ENCODE data around the gene ADAMTS15. TPM values are rescaled to one million over a fixed set of nuclear protein-coding genes. Genes with fewer than 3 reads are reported as not detected.
A peak's percentile ranks its signal among the peaks of the same experiment; 100 is the strongest.

The ADAMTS15 gene
- total and polyA plus RNA-seq, 2 of the 4 experiments (the other 2 are of a cell fraction): 3.0 to 5.0 TPM

DNA sequence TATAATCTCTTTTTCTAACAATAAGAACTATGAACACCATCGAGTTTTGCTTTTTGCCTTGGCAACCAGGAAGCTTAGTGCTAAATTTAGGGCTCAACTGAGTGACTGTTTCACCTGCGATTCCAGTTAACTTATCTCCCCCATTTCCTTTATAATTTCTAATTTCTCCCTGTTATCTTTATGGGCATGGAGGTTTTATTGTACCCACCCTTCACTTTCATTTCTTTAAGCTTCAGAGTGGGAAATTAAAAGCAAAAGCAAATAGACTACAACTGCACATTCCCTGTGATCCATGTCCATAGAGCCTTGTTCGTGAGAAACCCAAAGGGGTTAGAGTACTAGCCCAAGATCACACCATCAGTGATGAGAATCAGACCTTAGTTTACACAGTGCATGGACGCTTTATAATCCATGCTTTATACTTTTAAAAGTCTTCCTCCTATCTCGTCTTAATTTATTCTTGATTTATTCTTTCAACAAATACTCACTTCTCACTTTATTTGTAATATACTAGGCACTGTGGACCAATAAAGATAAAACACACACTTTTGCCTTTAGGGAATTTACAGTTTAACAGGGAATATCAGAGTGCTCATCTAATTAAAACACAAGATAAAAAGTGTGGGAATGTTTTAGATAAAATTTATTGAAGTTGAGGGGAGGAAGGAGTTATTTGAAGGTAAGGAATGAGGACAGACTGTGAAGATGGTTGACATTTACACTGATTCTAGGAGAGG, 40.6 kb downstream of the ADAMTS15 start:
- peak overlapping the region; percentile 80; the same call in 1 of the 2 replicates for H3K18ac ChIP-seq (ENCODE audit: low read depth, low read length)
- peaks cover 15% of the 10 kb centered on the region for H3K4me1 ChIP-seq (ENCODE audit: control insufficient read depth, insufficient read depth, low read length)
- 0 out of 2 replicates have a peak overlapping the region, but pooled peaks have one; percentile 37 for H2AK5ac ChIP-seq (ENCODE audit: low read depth, low read length)
- 0 out of 2 replicates have a peak overlapping the region, but pooled peaks have one; percentile 10 for H3K23ac ChIP-seq (ENCODE audit: low read depth, low read length)
- H4K8ac ChIP-seq (ENCODE audit: low read depth in 2 of 2, low read length in 2 of 2): peak overlapping the region; percentile 72 to 88; a peak in 3 of 4 replicates
- H2BK5ac ChIP-seq (ENCODE audit: low read depth, low read length, poor library complexity, severe bottlenecking): peak overlapping the region; percentile 41
- peak overlapping the region; percentile 77 for H2BK120ac ChIP-seq (ENCODE audit: low read depth, low read length)
- TF ChIP-seq NFE2L2 (IDR thresholded peaks at IDR 0.05; ENCODE audit: low read depth, low read length): no peak
- no peak for TF ChIP-seq MXI1 (IDR thresholded peaks at IDR 0.05; ENCODE audit: borderline replicate concordance, low read depth, low read length)
- no peak for TF ChIP-seq BHLHE40 (IDR thresholded peaks at IDR 0.05; ENCODE audit: low read depth, low read length)
- TF ChIP-seq CHD1 (IDR thresholded peaks at IDR 0.05; ENCODE audit: low read depth, low read length): no peak
- TF ChIP-seq RFX5 (IDR thresholded peaks at IDR 0.05; ENCODE audit: low read depth, low read length): no peak
- no peak for TF ChIP-seq POLR2A (IDR thresholded peaks at IDR 0.05; ENCODE audit: low read depth, low read length)
- TF ChIP-seq CTCF (conservative IDR thresholded peaks at IDR 0.05; ENCODE audit: low read depth, low read length): no peak
- TF ChIP-seq USF2 (IDR thresholded peaks at IDR 0.05; ENCODE audit: low read depth, low read length): no peak
- TF ChIP-seq, protein P1, sequence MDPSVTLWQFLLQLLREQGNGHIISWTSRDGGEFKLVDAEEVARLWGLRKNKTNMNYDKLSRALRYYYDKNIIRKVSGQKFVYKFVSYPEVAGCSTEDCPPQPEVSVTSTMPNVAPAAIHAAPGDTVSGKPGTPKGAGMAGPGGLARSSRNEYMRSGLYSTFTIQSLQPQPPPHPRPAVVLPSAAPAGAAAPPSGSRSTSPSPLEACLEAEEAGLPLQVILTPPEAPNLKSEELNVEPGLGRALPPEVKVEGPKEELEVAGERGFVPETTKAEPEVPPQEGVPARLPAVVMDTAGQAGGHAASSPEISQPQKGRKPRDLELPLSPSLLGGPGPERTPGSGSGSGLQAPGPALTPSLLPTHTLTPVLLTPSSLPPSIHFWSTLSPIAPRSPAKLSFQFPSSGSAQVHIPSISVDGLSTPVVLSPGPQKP (IDR thresholded peaks at IDR 0.05; ENCODE audit: borderline replicate concordance, low read depth, low read length): no peak
- TF ChIP-seq CEBPB (IDR thresholded peaks at IDR 0.05; ENCODE audit: low read depth, low read length): no peak
- no peak overlapping the region for H3K56ac ChIP-seq (ENCODE audit: extremely low read depth, insufficient read depth, low read length)
- peak overlapping the region; percentile 95 for H4K5ac ChIP-seq (ENCODE audit: low read depth, low read length)
- peak overlapping the region; percentile 68; the same call in 1 of the 2 replicates for H3K27ac ChIP-seq (ENCODE audit: insufficient read depth, low read length)
- H3K4me3 ChIP-seq (ENCODE audit: insufficient read depth, low read depth, low read length): no peak overlapping the region
- H2BK20ac ChIP-seq (ENCODE audit: low read depth, low read length): peak overlapping the region; percentile 55; the same call in 1 of the 2 replicates
- H2BK15ac ChIP-seq (ENCODE audit: low read depth, low read length): peak overlapping the region; percentile 10; the same call in 2 of the 3 replicates
- H3K79me1 ChIP-seq (ENCODE audit: low read depth in 1 of 2, low read length in 2 of 2): no peaks in the 10 kb centered on the region
- H3K36me3 ChIP-seq (ENCODE audit: control insufficient read depth, insufficient read depth, low read length): no peaks in the 10 kb centered on the region
- ChIA-PET CTCF (no interaction called here), POLR2A (ENCODE audit: unreplicated experiment) (no interaction called here)
- no peaks in the 10 kb centered on the region for H3K9me1 ChIP-seq (ENCODE audit: insufficient read depth, low read length)
- intact Hi-C loops (cut with micrococcal nuclease) (no loop called here), in situ Hi-C loops (cut with MboI; ENCODE audit: low sequenced_read_pairs) (no loop called here), dilution Hi-C loops (cut with HindIII; ENCODE audit: low sequenced_read_pairs, unreplicated experiment) (no loop called here)
- H4K20me1 ChIP-seq (ENCODE audit: insufficient read depth, low read length): no peaks in the 10 kb centered on the region
- no peaks in the 10 kb centered on the region for H3K27me3 ChIP-seq (ENCODE audit: control insufficient read depth, insufficient read depth, low read length)
- H2AFZ ChIP-seq (replicated peaks; ENCODE audit: low read length, poor library complexity): no peak overlapping the region
- H3K9ac ChIP-seq (ENCODE audit: low read depth, low read length): no peak overlapping the region
- no peak overlapping the region for H3K4me2 ChIP-seq (ENCODE audit: low read depth, low read length)
- no peak overlapping the region for H2AK9ac ChIP-seq (replicated peaks; ENCODE audit: low read depth, low read length, poor library complexity)
- peak overlapping the region; percentile 56 for H4K91ac ChIP-seq (ENCODE audit: insufficient read depth, low read depth, low read length)
- WGBS, 2 experiments (ENCODE audit: extremely low coverage in 2 of 2, insufficient read length in 1 of 2): 83 to 100% methylated on average over 1 of the region's 5 CpGs
- peak overlapping the region; percentile 45; the same call in 1 of the 2 replicates for H3K14ac ChIP-seq (replicated peaks; ENCODE audit: low read depth, low read length)
- H3K4ac ChIP-seq (ENCODE audit: low read depth, low read length): no peak overlapping the region; the same call in 1 of the 2 replicates
- no peak for ATAC-seq (ENCODE audit: low read depth)
- no peak for DNase-seq
- 0 out of 2 replicates have a peak, but pooled peaks cover 2% of the 10 kb centered on the region for H3K9me3 ChIP-seq (ENCODE audit: control insufficient read depth, insufficient read depth, low read length)
- no TSS peak for BruUV-seq (replicated peaks)

Data from IMR-90 (cell line).